Omental fat pad (tissue), 4 donors: ENCODE measurements around the gene ITPR2. TPM values are rescaled to one million over a fixed set of nuclear protein-coding genes. Genes with fewer than 3 reads are reported as not detected.

ENCODE experiments used
- ATAC-seq: fragments of 150-250 bp; one replicate; pipeline ENCODE4 v1.9.1; 2016; ENCODE audit warnings: mild to moderate bottlenecking, moderate library complexity; ENCODE audit not compliant: low FRiP score
- DNase-seq: peaks from one replicate; pipeline ENCODE4 v3.0.0-alpha.2; 2019; ENCODE audit warnings: low spot score
- total RNA-seq, 4 donors: library from RNA; depleted of rRNA; stranded (reverse); fragments of >200 nt; gene quantifications; one replicate each; pipeline ENCODE4 v1.1.0, GENCODE V29; 2016
- TF ChIP-seq, protein P1 (sequence below), 3 donors: fragments of 450-650 bp; IDR thresholded peaks; one replicate each; pipeline ENCODE4 v1.5.1; 2016 to 2017; ENCODE audit warnings: antibody characterized with exemption in 3 of 3, mild to moderate bottlenecking in 3 of 3, moderate library complexity in 2 of 3

ITPR2 gene
- total RNA-seq, 4 donors from 2014 or later = 39.0 to 62.9 (median 47.4) TPM

DNA sequence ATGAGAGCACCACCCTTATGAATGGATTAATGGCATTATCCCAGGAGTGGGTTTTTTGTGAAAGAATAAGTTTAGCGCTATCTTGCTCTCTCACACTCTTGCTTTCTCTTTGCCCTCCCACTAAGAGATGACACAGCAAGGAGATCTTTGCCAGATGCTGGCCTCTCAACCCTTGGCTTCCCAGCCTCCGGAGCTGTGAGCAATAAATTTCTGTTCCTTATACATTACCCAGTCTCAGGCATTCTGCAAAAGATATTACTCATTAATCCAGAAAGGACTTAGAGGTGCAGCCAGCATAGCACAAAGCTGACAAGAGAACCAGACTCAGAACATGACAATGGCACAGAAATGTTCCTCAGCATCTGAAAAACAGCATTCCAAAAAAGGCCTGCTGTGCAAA is 190.6 kb downstream of the ITPR2 start:
- ATAC-seq (no peak), DNase-seq (no peak)
- TF ChIP-seq, protein P1, sequence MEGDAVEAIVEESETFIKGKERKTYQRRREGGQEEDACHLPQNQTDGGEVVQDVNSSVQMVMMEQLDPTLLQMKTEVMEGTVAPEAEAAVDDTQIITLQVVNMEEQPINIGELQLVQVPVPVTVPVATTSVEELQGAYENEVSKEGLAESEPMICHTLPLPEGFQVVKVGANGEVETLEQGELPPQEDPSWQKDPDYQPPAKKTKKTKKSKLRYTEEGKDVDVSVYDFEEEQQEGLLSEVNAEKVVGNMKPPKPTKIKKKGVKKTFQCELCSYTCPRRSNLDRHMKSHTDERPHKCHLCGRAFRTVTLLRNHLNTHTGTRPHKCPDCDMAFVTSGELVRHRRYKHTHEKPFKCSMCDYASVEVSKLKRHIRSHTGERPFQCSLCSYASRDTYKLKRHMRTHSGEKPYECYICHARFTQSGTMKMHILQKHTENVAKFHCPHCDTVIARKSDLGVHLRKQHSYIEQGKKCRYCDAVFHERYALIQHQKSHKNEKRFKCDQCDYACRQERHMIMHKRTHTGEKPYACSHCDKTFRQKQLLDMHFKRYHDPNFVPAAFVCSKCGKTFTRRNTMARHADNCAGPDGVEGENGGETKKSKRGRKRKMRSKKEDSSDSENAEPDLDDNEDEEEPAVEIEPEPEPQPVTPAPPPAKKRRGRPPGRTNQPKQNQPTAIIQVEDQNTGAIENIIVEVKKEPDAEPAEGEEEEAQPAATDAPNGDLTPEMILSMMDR (IDR thresholded peaks at IDR 0.05) = no peak

DNA sequence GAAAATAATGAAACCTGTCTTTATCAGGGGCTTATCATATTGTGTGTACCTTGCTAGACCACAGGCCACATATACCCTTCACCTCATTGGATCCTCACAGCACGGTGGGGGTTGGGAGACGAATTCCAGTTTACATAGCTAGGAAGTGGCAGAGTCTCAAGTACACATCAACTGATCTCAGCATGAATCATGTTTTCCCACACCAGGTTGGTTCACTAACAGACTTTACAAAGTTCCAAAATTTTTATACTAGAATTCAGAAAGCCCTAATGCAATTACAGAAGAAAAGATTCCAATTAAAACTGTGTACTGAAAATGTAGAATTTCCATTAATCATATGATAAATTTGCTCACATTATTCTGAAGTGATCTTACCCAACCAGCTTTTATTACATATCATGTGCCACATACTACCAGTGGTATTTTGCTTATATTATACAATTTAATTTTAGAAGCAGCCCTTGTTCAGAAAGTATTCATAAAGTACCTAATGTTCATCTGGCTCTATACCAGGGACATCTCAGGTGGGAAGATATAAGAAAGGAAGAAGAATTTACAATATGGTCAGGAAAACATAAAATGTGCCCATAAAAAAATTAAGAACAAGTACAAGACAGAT is 196.2 kb downstream of the ITPR2 start:
- TF ChIP-seq, protein P1 (IDR thresholded peaks at IDR 0.05) = no peak
- no peak for DNase-seq
- no peak for ATAC-seq

DNA sequence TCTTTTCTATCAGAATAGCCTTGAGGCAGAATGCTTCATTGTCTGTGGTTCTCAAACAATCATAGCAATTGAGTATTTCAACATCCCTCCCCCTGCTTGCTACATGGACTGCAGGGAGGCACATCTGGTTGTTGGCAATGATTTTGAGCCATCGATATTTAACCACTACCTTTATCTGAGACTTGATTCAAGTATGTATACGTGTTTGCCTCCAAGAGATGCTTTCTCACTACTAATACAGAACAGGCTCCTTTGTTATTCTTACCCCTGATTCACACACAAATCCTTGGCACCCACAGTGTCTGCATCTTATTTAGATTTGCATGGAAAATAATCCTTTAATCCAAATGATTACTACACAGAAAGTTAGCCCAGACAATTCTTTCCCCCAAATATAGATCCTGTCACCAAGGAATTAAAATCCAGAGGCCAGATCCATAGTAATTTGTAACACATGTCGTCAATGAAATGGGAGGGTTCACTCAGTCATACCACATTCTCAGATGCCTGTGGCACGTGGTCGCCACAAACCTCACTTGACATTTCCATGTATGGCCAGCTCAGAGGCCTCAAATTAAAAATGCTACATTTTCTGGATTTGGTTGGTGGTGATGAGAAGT is 199.3 kb downstream of the ITPR2 start:
- DNase-seq (no peak), ATAC-seq (no peak)
- TF ChIP-seq, protein P1 (IDR thresholded peaks at IDR 0.05) = no peak

DNA sequence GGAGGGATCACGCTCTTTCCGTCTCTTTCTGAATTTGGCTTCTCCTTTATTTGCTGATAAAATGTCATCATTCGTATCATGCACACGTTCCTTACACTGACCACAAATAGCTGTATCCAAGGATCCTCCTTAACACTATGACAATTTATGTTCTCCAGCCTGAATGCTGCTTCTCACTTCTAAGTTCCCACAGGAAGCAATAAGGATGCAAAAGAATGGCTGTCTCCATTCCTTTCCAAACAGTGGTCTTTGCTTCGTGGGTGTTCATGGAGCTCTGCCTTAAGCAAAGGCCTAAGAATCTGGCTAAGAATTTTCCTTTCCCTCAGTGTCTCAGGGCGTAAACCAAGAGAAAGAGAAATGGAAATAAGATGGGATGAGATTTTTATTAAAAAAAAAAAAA is 200.2 kb downstream of the ITPR2 start:
- ATAC-seq = no peak
- no peak for DNase-seq
- TF ChIP-seq, protein P1 (IDR thresholded peaks at IDR 0.05) = no peak

DNA sequence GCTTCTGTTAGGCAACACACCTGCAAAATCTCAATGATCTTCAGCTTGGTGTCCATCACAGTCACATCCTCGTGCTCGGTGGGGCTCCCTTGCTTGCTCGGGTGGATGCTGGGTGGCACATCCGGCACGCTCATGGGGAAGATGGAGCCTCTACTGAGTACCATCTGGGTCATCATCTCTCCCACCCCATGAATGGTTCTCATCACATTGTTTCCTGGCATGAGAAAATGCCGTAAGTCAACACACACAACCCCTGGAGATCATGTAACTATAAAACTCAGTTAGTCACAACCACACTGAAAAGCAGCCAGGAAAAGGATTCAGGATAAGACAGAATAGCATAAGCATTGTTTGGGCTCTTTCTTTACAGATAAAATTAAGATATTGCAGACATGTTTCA is 201.1 kb downstream of the ITPR2 start:
- TF ChIP-seq, protein P1 (IDR thresholded peaks at IDR 0.05) = no peak
- no peak for ATAC-seq
- no peak for DNase-seq

DNA sequence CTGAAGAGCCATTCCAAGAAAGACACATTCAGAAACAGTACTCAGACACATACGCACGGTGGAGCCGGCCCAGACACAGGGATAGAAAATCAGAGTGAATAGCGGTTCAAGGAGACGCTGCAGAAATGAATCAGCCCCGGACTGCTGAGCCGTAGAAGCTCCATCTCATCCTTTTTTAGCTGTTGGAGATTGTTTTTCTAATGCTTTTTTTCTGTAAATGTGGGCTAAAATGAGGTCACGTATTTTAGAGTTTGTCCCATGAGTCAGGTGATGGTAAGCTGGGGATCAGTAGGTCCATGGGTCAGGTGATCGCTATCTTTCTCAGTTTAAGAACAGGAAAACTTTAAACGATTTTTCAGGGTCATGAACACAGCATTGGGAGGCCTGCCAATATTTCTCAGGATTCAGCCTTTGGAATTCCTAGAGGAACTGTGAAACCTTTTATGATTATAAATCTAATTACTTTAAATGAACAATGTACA is 202.4 kb downstream of the ITPR2 start:
- ATAC-seq = no peak
- TF ChIP-seq, protein P1 (IDR thresholded peaks at IDR 0.05) = no peak
- no peak for DNase-seq

DNA sequence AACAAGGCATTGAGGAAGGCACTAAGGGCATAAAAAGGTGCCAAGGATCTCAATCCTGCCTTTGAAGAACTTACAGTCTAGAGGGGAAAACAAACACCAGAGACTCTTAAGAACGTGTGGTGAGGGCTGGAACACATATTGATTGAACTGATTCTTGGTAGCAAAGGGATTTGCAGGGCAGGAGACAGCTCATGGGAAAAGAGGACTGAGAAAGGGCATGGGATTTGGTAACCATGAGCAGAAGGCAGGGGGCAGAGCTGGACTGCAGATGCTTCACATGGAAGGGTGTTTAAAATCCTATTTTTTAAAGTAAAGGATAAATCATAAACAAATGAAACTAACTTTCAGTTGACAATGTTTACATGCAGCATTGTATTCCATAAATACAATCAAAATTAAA is 203.1 kb downstream of the ITPR2 start:
- no peak for ATAC-seq
- no peak for DNase-seq
- TF ChIP-seq, protein P1 (IDR thresholded peaks at IDR 0.05) = no peak
